Stimulated activated CD4-positive, alpha-beta T cell treated with anti-CD3 and anti-CD28 coated beads, Interleukin-12 subunit alpha, Interleukin-12 subunit beta, amount 100 ng/mL, for 48 hours (primary cell): ENCODE data around the gene APOO.
"Not testable (repeated sequence)": the region's sequence is repeated elsewhere in the genome, so short reads cannot be mapped to it uniquely, and the experiment has no call there.

Source experiments
- DNase-seq, 3 donors: peaks; one replicate each; pipeline ENCODE4 v3.0.0-alpha.2; 2020; ENCODE audit warnings: low read depth in 2 of 3, low spot score in 1 of 3

APOO gene

DNA sequence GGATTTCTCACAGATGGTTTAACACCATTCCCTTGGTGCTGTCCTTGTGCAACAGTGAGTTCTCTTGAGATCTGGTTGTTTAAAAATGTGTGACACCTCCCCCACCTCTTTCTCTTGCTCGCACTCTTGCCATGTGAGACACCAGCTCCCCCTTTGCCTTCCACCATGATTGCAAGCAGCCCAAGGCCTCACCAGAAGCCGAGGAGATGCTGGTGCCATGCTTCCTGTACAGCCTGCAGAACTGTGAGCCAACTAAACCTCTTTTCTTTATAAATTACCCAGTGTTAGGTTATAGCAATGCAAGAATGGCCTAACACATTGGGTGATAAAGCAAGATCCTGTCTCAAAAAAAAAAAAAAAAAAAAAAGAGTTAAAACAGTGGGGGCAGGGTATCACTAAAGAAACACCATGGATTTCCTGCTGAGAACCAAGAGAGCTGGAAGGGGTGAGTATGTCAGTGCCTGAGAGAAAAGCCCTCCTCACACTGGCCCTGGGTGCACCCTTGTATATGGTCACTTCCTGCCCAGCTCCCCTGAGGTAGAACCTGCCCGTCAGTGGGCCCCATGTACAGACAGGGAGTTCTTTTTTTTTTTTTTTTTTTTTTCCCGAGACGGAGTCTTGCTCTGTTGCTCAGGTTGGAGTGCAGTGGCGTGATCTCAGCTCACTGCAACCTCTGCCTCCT lies 46.4 kb downstream of the APOO start:
- DNase-seq: no peak

DNA sequence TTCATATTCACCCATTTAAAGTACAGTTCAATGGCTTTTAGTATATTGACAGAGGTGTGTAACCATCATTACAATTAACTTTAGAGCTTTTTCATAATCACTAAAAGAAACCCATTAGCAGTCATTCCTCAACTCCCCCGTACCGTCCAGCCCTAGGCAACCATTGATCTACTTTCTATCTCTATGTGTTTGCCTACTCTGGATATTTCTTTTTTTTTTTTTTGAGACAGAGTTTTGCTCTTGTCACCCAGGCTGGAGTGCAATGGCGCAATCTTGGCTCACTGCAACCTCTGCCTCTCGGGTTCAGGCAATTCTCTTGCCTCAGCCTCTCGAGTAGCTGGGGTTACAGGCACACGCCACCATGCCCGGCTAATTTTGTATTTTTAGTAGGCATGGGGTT lies 48.5 kb downstream of the APOO start:
- DNase-seq: not testable (repeated sequence)

DNA sequence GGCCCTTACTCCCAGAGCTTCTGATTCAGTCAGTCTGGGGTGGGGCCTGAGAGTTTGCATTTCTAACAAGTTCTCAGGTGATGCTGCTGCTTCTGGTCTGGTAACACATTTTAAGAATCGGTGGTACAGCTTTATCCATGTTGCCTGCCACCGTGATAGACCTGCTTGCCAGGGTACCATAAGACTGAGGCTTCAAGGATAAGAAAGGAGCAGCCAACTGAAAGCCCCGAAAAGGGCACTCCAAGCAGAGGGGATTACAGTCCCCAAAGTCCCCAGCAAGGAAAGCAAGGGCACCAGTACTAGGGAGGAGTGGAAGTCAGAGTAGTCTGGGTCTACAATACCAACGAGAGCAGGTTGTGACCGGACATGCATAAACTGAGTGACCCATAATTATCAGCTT lies 49.8 kb downstream of the APOO start:
- no peak for DNase-seq

DNA sequence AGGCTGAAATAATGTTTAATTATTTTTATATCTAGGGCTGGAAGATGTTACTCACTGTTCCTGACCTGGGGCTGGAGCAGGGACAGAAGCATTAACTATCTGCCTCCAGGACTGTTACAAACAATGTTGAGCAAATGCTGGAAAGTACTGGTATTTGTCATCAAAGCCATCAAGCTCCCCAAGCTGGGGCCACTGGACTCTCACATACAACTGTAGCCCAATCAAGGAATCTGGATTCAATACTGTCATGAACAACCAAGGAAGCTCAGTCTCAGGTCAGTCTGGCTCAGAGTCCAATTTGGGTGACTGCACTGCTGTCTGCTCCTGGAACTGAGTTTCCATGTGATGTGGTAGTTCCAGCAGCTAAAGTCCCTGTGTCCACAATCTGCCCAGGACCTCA lies 50.4 kb downstream of the APOO start:
- no peak for DNase-seq

DNA sequence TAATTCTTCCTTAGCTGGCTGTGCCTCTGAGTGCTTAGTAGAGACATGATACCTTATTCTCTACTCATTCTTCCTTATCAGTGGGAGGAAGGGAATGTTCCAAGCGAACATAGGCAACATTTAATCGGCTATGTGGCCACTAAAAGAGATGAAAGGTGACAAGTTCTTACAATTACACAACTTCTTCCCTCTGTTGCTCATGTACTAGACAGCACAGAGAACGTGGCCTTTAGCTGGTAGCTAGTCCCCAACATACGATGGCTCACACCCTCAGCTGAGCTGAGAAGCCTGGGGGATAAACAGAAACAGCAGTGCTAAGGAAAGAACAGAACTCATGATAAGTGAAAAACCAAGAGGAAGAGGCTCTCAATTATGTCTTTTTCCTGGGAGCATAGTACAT lies 52.2 kb downstream of the APOO start:
- no peak for DNase-seq

DNA sequence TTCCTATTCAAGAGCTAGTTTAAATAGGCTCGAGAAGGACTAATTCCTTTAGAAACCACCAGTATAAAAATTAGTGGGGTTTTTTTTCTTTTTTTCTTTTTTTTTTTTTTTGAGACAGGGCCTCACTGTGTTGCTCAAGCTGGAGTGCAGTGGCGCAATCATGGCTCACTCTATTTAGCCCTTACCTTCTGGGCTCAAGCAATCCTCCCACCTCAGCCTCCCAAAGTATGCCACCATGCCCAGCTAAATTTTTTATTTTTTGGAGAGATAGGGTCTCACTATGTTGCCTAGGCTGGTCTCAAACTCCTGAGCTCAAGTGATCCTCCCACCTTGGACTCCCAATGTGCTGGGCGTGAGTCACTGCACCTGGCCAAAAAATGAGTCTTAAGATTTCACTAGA lies 52.8 kb downstream of the APOO start:
- DNase-seq: no peak

DNA sequence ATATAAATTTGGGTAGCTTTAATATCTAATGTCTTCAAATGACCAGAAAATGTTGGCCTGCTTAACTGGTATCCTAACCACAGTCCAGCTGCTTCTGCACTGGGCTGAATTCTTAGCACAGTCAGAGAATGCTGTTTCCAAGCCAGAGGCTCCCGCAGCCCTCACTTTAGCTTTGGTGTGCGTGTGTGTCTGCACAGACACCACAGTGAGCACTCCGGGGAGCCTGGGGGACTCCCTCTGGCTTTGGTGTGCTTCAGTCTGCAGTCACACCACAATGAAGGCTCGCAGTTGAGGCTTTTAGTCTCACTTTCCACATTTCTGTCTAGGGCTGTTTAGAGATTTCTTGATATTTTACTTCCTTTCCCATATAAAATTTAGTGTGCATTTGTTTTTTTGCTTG lies 53.6 kb downstream of the APOO start:
- DNase-seq: no peak

DNA sequence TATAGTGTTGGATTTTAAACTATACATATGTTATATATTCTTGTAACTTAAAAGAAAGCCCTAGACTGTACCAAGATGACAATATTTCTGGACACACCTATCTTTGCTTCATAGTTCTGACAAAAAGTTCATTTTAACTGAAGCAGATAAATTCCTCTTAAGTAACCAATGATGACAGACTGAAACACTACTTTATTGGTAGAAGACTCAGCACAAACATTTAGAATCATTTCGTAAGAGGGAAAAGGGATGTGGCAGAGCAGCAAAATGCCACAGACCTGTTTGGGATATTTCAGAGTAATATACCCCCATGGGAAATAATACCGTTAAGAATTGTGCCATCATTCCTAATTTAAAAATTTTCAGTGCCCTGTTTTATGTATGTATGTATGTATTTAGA lies 56.2 kb downstream of the APOO start:
- DNase-seq: no peak

DNA sequence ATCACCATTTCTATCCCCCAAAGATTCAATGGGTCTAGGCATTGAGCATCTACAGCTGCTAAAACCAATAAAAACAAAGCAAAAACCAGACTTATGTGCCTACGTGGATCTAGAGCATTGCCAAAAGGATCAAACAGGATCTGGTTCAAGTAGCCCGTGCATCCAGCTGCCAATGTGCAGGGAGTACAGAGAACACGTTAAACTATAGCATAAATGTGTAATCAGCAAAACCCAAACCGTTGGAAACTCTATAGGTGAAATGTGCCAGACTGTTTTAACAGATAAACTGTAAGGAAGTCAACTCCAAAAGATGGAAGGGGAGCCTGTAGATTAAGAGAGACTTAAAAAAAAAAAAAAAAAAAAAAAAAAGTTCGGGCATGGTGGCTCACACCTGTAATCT lies 58.5 kb downstream of the APOO start:
- DNase-seq: no peak

DNA sequence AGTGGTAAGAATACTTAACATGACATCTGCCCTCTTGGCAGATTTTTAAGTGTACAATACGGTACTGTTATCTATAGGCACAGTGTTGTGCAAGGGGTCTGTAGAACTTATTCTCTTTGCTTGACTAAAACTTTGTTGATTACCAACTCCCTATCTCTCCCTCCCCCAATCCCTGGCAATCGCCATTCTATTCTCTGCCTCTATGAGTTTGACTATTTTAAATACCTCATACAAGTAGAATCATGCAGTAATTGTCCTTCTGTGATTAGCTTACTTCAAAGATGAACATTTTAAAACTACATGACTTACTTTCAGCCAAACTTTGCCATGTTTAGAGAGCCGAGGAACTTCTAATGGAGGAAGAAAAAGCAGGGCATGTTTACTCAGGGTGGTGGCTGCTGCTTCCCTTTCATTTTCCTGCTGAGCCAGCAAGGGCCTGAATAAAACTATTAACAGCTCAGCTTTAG lies 62.4 kb downstream of the APOO start:
- no peak for DNase-seq

DNA sequence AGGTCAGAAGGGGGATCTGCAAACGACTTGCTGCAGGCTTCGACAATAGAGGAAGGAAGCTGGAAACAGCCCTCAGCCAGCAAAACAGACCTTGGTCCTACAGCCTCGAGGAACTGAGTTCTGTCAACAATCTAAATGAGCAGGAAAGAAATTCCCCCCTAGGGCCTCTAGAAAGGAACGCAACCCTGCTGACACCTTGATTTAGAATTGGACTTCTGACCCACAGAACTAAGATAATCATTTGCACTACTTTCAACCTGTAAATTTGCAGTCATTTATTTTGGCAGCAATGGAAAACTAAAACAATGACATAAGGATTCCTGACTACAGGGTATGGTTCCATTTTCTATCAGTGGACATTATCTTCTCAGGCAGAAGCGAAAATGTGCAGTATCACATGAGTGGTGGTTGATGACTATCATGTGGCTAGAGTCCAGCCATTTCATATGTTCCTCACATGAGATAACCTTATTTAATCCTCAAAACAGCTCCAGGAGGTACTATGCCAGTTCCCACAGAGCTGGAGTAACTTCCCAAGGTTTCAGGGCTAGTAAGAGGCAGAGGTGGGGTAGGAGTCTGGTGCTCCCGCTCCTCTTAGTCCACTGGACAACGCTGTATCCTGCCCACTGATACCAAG lies 63.1 kb downstream of the APOO start:
- no peak for DNase-seq

DNA sequence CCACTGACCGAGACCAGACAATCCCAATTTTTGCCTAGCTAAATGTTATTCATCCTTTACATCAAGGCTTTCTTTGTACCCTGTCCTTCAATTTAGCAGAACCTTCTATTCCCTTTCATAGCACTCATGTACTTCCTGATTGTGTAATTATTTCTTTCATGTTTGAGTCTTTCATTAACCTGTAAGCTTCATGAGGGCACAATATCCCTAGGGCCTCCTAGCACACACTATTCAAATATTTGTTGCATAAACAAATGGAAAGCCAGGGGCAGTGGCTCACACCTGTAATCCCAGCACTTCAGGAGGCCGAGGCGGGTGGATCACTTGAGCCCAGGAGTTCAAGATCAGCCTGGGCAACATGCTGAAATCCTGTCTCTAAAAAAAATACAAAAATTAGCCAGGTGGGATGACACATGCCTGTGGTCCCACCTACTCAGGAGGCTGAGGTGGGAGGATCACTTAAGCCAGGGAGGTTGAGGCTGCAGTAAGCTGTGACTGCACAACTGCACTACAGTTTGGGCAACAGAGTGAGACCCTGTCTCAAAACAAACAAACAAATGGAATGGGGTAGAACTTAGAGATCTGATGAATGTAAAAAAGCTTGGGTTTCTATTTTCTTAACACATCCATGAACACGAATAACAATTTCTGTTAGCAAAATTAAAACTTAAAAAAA lies 65.8 kb downstream of the APOO start:
- no peak for DNase-seq

DNA sequence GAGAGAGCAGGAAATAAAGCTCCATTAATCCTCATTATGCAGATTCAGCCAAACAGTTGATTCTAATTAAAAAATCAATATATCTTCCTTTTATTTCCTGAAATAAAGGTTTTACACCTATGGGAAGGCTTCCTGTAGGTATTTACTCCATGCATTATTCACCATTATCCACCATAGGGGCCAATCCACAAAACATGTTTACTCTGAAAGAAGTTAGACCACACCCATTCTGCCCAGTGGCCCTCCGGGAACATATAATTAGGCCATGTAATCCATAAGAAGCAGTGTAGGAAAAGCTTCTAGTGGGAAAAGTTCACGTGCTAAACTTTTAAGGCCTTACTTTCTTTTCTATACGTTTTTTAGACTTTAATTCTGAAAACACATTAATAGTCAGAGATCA lies 67.1 kb downstream of the APOO start:
- no peak for DNase-seq

DNA sequence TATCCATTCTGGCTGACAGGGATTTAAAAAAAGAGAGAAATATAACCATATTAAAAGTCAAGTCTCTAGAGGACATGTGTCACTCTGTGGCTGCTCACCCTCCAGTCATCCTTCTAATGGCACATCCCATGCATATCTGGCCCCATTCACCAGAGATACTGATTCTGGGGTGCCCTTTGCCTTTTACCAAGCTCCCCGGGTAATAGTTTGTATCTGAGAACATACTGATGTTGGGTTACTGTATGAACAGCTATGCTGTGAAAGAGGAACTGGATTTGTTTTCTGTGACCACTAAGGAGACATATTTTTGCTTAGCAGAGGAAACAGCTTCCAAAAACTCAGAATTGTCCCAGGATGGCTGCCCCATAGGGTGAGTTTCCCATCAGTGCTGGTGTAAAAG lies 68.8 kb downstream of the APOO start:
- no peak for DNase-seq

DNA sequence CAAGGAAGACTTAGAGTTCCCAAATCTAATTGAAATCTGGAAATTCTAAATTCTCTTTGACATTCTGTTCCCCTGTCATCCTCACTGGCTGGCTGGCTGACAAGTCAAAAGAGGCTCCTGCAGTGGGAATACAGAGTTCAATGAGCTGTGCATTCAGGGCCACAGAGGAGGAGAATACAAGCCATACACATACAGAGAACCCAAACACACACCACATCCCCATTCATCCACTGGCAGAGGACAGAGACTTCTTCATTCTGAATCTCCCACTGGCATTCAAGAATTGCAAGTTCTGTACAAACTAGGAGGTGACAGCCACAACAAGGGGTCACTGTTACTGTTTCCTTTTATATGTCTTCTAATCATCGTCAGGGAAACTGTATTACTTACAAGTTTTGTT lies 75.0 kb downstream of the APOO start:
- DNase-seq: no peak

DNA sequence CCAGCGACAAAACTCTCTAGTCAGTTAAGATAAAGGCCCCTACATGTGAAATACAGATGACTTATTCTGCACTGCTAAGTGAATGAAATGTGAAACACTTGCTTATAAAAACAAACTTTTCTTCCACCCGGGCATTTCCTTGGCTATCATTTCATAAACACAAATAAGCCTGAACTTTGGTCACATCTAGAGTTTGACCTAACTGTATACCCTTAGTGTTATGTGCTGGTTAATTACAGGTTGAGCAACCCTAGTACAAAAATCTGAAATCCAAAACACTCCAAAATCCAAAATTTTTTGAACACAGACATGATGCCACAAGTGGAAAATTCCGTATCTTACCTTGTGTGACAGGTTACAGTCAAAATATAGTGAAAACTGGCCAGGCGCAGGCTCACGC lies 78.9 kb downstream of the APOO start:
- DNase-seq: no peak

DNA sequence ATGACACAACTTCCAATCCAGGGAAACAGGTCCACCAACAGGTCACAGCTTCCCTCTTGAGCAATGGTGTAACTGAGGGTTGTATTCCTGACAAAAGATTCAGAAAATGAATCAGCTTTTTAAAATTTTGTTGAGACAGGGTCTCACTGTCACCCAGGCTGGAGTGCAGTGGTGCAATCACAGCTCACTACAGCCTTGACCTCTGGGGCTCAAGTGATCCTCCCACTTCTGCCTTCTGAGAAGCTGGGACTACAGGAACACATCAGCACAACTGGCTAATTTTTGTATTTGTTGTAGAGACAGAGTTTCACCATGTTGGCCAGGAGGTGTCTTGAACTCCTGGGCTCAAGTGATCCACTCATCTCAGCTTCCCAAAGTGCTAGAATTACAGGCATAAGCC lies 81.1 kb downstream of the APOO start:
- DNase-seq: no peak

DNA sequence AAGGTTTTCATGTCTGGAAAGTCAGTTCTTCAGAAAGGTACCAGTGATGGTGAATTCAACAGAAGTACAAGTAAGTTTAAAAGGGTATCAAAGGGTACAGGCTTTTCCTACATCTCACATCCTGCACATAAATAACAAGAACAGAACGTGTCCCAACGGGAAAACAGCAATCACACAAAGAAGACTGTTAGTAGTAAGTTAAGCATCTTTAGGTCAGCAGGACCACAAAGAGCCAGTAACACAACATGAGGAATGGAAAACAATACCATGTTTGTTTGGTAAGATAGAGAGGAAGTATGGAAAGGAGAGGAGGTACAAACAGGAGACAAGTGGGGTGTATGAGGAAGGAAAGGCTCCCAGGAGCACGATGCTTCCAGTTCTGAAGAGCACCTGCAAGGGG lies 81.5 kb downstream of the APOO start:
- no peak for DNase-seq

DNA sequence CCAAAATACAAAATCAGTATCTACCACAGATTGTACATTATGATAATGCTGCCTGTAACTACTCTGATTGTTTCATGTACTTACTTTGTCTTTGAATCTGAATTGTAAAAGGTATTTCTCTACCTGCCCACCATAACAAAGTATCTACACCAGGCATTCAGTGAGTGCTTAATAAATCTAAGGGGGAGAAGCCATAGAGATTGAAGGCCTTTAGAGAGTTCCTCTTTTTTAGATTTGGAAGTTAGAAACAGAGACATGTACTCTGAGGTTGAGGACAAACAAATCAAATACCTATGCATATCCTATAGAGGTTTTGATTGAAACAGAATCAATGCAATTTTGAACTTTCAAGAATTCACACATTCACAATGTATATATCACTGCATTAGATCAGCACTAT lies 82.1 kb downstream of the APOO start:
- DNase-seq: no peak

DNA sequence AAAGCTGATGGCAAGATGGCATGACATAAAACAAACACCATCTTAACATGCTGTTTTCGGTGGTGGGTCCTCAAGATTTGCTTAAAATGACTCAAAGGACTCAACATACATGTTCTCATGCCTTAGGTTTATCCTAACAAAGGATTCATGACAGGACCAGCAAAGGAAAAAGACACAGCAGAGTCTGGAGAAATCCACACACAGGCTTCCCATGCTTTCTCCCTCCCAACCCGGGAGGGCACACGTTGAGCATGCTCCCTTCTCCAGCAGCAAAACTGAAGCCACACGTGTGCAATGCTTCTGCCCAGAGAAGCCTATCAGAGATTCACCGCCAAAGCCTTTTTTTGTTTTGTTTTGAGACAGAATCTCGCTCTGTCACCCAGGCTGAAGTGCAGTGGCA lies 84.9 kb downstream of the APOO start:
- no peak for DNase-seq

DNA sequence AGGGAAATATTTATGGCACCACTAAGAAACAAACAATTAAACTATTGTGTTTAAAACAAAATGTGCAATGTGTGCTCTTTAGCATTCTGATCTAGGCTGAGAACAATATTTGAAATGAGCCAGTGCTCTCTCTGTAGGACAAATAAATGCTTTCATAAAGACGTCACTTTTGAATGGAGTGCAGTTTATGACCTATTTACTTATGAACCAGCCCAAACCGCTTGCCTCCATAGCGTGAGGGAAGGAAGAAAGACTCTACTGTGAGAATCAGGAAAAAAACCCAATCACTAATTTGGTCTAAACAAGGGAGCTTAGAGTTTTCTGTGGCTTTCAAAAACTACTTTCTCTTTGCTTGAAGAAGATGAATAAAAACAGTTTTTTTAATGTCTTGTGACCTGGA lies 85.3 kb downstream of the APOO start:
- no peak for DNase-seq

DNA sequence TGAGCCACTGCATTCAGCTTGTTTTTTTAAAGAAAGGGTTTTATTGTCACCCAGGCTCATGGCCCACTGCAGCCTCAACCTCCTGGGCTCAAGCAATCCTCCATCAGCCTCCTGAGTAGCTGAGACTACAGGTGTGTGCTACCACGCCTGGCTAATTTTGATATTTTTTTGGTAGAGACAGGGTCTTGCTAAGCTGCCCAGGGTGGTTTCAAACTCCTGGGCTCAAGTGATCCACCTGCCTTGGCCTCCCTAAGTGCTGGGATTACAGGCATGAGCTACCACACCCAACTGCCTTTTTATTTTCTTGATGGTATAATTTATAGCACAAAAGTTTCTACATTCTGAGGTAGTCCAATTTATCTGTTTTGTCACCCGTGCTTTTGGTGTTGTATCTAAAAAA lies 85.9 kb downstream of the APOO start:
- DNase-seq: no peak
